HG03565 (cell line): ENCODE measurements around the gene NT5C.
"Not testable (repeated sequence)": the region's sequence is repeated elsewhere in the genome, so short reads cannot be mapped to it uniquely, and the experiment has no call there.

ENCODE experiments used
- ATAC-seq: cut with Tn5 transposase; IDR thresholded peaks from one replicate; pipeline ENCODE4 v1.9.1; 2021; ENCODE audit warnings: mild to moderate bottlenecking, moderate library complexity; ENCODE audit not compliant: unreplicated experiment

The NT5C gene

GRCh38 chr17:75131278-75132017, at the start of gene NT5C:
TSS of gene NT5C (minus strand) at chr17:75131742. CDS start at chr17:75131707, 35 bp downstream.
- ATAC-seq = peak; percentile 62

GRCh38 chr17:75181110-75181509, 49.6 kb upstream of the NT5C start:
- no peak for ATAC-seq

GRCh38 chr17:75178453-75178852, 46.9 kb upstream of the NT5C start:
- no peak for ATAC-seq

- ATAC-seq = no peak
These were observed 45.1 kb upstream of the NT5C start for GRCh38 chr17:75176625-75177024.

- no peak for ATAC-seq
These were observed 43.5 kb upstream of the NT5C start for GRCh38 chr17:75174996-75175395.

GRCh38 chr17:75173526-75173925, 42.0 kb upstream of the NT5C start:
- no peak for ATAC-seq

- ATAC-seq = no peak
These were observed 37.5 kb upstream of the NT5C start for GRCh38 chr17:75168998-75169397.

GRCh38 chr17:75164606-75165005, 33.1 kb upstream of the NT5C start:
- ATAC-seq = not testable (repeated sequence)

- no peak for ATAC-seq
These were observed 31.5 kb upstream of the NT5C start for GRCh38 chr17:75163074-75163473.

- no peak for ATAC-seq
These were observed 28.7 kb upstream of the NT5C start for GRCh38 chr17:75160211-75160610.

GRCh38 chr17:75159196-75160031, 27.9 kb upstream of the NT5C start:
- ATAC-seq = no peak

GRCh38 chr17:75158480-75158879, 26.9 kb upstream of the NT5C start:
- ATAC-seq = not testable (repeated sequence)

- no peak for ATAC-seq
These were observed 23.7 kb upstream of the NT5C start for GRCh38 chr17:75155191-75155601.

- ATAC-seq = peak; percentile 90
These were observed 22.9 kb upstream of the NT5C start, which contains the start of gene JPT1 for GRCh38 chr17:75154195-75155106. TSS of gene JPT1 (minus strand) at chr17:75154512. CDS start at chr17:75154397, 115 bp downstream.

- peak; percentile 15 for ATAC-seq
These were observed 22.2 kb upstream of the NT5C start for GRCh38 chr17:75153780-75154194.

GRCh38 chr17:75152922-75153779, 21.6 kb upstream of the NT5C start:
- no peak for ATAC-seq

GRCh38 chr17:75152523-75152921, 21.0 kb upstream of the NT5C start:
- ATAC-seq = no peak

GRCh38 chr17:75151930-75152329, 20.4 kb upstream of the NT5C start:
- ATAC-seq = no peak

- no peak for ATAC-seq
These were observed 16.5 kb upstream of the NT5C start for GRCh38 chr17:75147878-75148546.
